ENCODE results near the gene IL1RAPL1.

The IL1RAPL1 gene

GRCh38 chrX:28848707-28849106 is 261.5 kb downstream of the IL1RAPL1 start:
- H3K4me3 ChIP-seq (ENCODE audit: low read depth, low read length) = no peak overlapping the region
- DNase-seq (ENCODE audit: low read depth) = no peak
- in situ Hi-C loops (cut with HindIII; ENCODE audit: low sequenced_read_pairs) = no loop called here
- TF ChIP-seq CTCF (IDR thresholded peaks at IDR 0.05; ENCODE audit: low read depth, low read length, missing control alignments) = no peak

GRCh38 chrX:28850955-28851354 is 263.7 kb downstream of the IL1RAPL1 start:
- TF ChIP-seq CTCF (IDR thresholded peaks at IDR 0.05; ENCODE audit: low read depth, low read length, missing control alignments) = no peak
- in situ Hi-C loops (cut with HindIII; ENCODE audit: low sequenced_read_pairs) = no loop called here
- no peak overlapping the region for H3K4me3 ChIP-seq (ENCODE audit: low read depth, low read length)
- no peak for DNase-seq (ENCODE audit: low read depth)

- no peak overlapping the region for H3K4me3 ChIP-seq (ENCODE audit: low read depth, low read length)
- in situ Hi-C loops (cut with HindIII; ENCODE audit: low sequenced_read_pairs) = no loop called here
- DNase-seq (ENCODE audit: low read depth) = no peak
- TF ChIP-seq CTCF (IDR thresholded peaks at IDR 0.05; ENCODE audit: low read depth, low read length, missing control alignments) = no peak
Measured at GRCh38 chrX:28851871-28852270, 264.6 kb downstream of the IL1RAPL1 start.

- TF ChIP-seq CTCF (IDR thresholded peaks at IDR 0.05; ENCODE audit: low read depth, low read length, missing control alignments) = no peak
- in situ Hi-C loops (cut with HindIII; ENCODE audit: low sequenced_read_pairs) = no loop called here
Measured at GRCh38 chrX:28854637-28855036, 267.4 kb downstream of the IL1RAPL1 start.

GRCh38 chrX:28876408-28876807 is 289.2 kb downstream of the IL1RAPL1 start:
- DNase-seq (ENCODE audit: low read depth) = no peak
- in situ Hi-C loops (cut with HindIII; ENCODE audit: low sequenced_read_pairs) = no loop called here
- no peak overlapping the region for H3K4me3 ChIP-seq (ENCODE audit: low read depth, low read length)
- no peak for TF ChIP-seq CTCF (IDR thresholded peaks at IDR 0.05; ENCODE audit: low read depth, low read length, missing control alignments)

More at GRCh38 chrX:28854637-28855036, 267.4 kb downstream of the IL1RAPL1 start:
- H3K4me3 ChIP-seq (ENCODE audit: low read depth, low read length) = no peak overlapping the region
- DNase-seq (ENCODE audit: low read depth) = no peak

GRCh38 chrX:28876901-28877300 is 289.7 kb downstream of the IL1RAPL1 start:
- in situ Hi-C loops (cut with HindIII; ENCODE audit: low sequenced_read_pairs) = no loop called here
- no peak overlapping the region for H3K4me3 ChIP-seq (ENCODE audit: low read depth, low read length)
- no peak for TF ChIP-seq CTCF (IDR thresholded peaks at IDR 0.05; ENCODE audit: low read depth, low read length, missing control alignments)
- no peak for DNase-seq (ENCODE audit: low read depth)

- H3K4me3 ChIP-seq (ENCODE audit: low read depth, low read length) = no peak overlapping the region
- TF ChIP-seq CTCF (IDR thresholded peaks at IDR 0.05; ENCODE audit: low read depth, low read length, missing control alignments) = no peak
- DNase-seq (ENCODE audit: low read depth) = no peak
- in situ Hi-C loops (cut with HindIII; ENCODE audit: low sequenced_read_pairs) = no loop called here
Measured at GRCh38 chrX:28880136-28880535, 292.9 kb downstream of the IL1RAPL1 start.
